ENCODE data around the gene INPP1.
"Not testable (repeated sequence)": the region's sequence is repeated elsewhere in the genome, so short reads cannot be mapped to it uniquely, and the experiment has no call there.

INPP1 gene

GRCh38 chr2:190343536-190344275 lies at the start of gene INPP1:
TSS of gene INPP1 (plus strand) at chr2:190343589. CDS start at chr2:190360103, 16,514 bp downstream.
- no peaks in the 10 kb centered on the region for H3K36me3 Mint-ChIP-seq (ENCODE audit: low read depth)

GRCh38 chr2:190297880-190298279 lies 45.5 kb upstream of the INPP1 start:
- not testable (repeated sequence) for H3K4me1 Mint-ChIP-seq (ENCODE audit: low read depth); H3K27ac Mint-ChIP-seq; H3K4me3 Mint-ChIP-seq; H3K27me3 Mint-ChIP-seq (ENCODE audit: low read depth); DNase-seq (ENCODE audit: low spot score)
- H3K9me3 Mint-ChIP-seq, result peaks cover 11% of the 10 kb centered on the region
- peaks cover 33% of the 10 kb centered on the region for H3K36me3 Mint-ChIP-seq (ENCODE audit: low read depth)

More at GRCh38 chr2:190343536-190344275, at the start of gene INPP1:
- Mint-ChIP-seq H3K27ac (peak within 1 kb of the TSS; percentile 83), H3K27me3 (ENCODE audit: low read depth) (peaks cover 16% of the 10 kb centered on the region), H3K9me3 (no peaks in the 10 kb centered on the region), H3K4me3 (peak within 1 kb of the TSS; percentile 86), H3K4me1 (ENCODE audit: low read depth) (peaks cover 21% of the 10 kb centered on the region)
- peak; percentile 54 for DNase-seq (ENCODE audit: low spot score)

- H3K27ac Mint-ChIP-seq, result no peak overlapping the region
Measured at GRCh38 chr2:190301032-190301431, 42.4 kb upstream of the INPP1 start.

GRCh38 chr2:190302052-190302451 lies 41.3 kb upstream of the INPP1 start:
- Mint-ChIP-seq H3K4me1 (ENCODE audit: low read depth) (peaks cover 2% of the 10 kb centered on the region), H3K36me3 (ENCODE audit: low read depth) (peaks cover 29% of the 10 kb centered on the region), H3K27me3 (ENCODE audit: low read depth) (no peaks in the 10 kb centered on the region), H3K27ac (no peak overlapping the region), H3K9me3 (peaks cover 11% of the 10 kb centered on the region), H3K4me3 (no peak overlapping the region)
- no peak for DNase-seq (ENCODE audit: low spot score)

More at GRCh38 chr2:190301032-190301431, 42.4 kb upstream of the INPP1 start:
- no peaks in the 10 kb centered on the region for H3K27me3 Mint-ChIP-seq (ENCODE audit: low read depth)
- H3K9me3 Mint-ChIP-seq, result peaks cover 11% of the 10 kb centered on the region
- no peak overlapping the region for H3K4me3 Mint-ChIP-seq
- peaks cover 2% of the 10 kb centered on the region for H3K4me1 Mint-ChIP-seq (ENCODE audit: low read depth)
- peaks cover 26% of the 10 kb centered on the region for H3K36me3 Mint-ChIP-seq (ENCODE audit: low read depth)
- DNase-seq (ENCODE audit: low spot score), result no peak

GRCh38 chr2:190303647-190304046 lies 39.7 kb upstream of the INPP1 start:
- H3K4me3 Mint-ChIP-seq, result no peak overlapping the region
- no peaks in the 10 kb centered on the region for H3K27me3 Mint-ChIP-seq (ENCODE audit: low read depth)
- peaks cover 11% of the 10 kb centered on the region for H3K9me3 Mint-ChIP-seq
- no peak overlapping the region for H3K27ac Mint-ChIP-seq
- DNase-seq (ENCODE audit: low spot score), result no peak
- peaks cover 20% of the 10 kb centered on the region for H3K36me3 Mint-ChIP-seq (ENCODE audit: low read depth)
- peaks cover 3% of the 10 kb centered on the region for H3K4me1 Mint-ChIP-seq (ENCODE audit: low read depth)

GRCh38 chr2:190304404-190304803 lies 39.0 kb upstream of the INPP1 start:
- H3K36me3 Mint-ChIP-seq (ENCODE audit: low read depth), result peaks cover 20% of the 10 kb centered on the region

GRCh38 chr2:190308031-190308430 lies 35.4 kb upstream of the INPP1 start:
- H3K4me3 Mint-ChIP-seq, result no peak overlapping the region
- no peaks in the 10 kb centered on the region for H3K27me3 Mint-ChIP-seq (ENCODE audit: low read depth)
- H3K36me3 Mint-ChIP-seq (ENCODE audit: low read depth), result peaks cover 8% of the 10 kb centered on the region

More at GRCh38 chr2:190304404-190304803, 39.0 kb upstream of the INPP1 start:
- H3K27ac Mint-ChIP-seq, result no peak overlapping the region
- H3K27me3 Mint-ChIP-seq (ENCODE audit: low read depth), result no peaks in the 10 kb centered on the region
- peaks cover 11% of the 10 kb centered on the region for H3K9me3 Mint-ChIP-seq
- H3K4me3 Mint-ChIP-seq, result no peak overlapping the region
- DNase-seq (ENCODE audit: low spot score), result no peak
- peaks cover 3% of the 10 kb centered on the region for H3K4me1 Mint-ChIP-seq (ENCODE audit: low read depth)

GRCh38 chr2:190311893-190312634 lies 31.3 kb upstream of the INPP1 start:
- no peak for DNase-seq (ENCODE audit: low spot score)
- Mint-ChIP-seq H3K27ac (no peak overlapping the region), H3K27me3 (ENCODE audit: low read depth) (no peaks in the 10 kb centered on the region), H3K4me1 (ENCODE audit: low read depth) (peaks cover 16% of the 10 kb centered on the region), H3K4me3 (no peak overlapping the region), H3K36me3 (ENCODE audit: low read depth) (peaks cover 3% of the 10 kb centered on the region), H3K9me3 (no peaks in the 10 kb centered on the region)

More at GRCh38 chr2:190308031-190308430, 35.4 kb upstream of the INPP1 start:
- Mint-ChIP-seq H3K4me1 (ENCODE audit: low read depth) (peaks cover 3% of the 10 kb centered on the region), H3K9me3 (no peaks in the 10 kb centered on the region), H3K27ac (no peak overlapping the region)
- no peak for DNase-seq (ENCODE audit: low spot score)

GRCh38 chr2:190312635-190313025 lies 30.8 kb upstream of the INPP1 start:
- H3K27me3 Mint-ChIP-seq (ENCODE audit: low read depth), result not testable (repeated sequence)
- H3K4me1 Mint-ChIP-seq (ENCODE audit: low read depth), result peaks cover 20% of the 10 kb centered on the region

GRCh38 chr2:190313880-190314279 lies 29.5 kb upstream of the INPP1 start:
- no peak for DNase-seq (ENCODE audit: low spot score)
- H3K9me3 Mint-ChIP-seq, result no peaks in the 10 kb centered on the region
- H3K4me3 Mint-ChIP-seq, result no peak overlapping the region
- peaks cover 27% of the 10 kb centered on the region for H3K4me1 Mint-ChIP-seq (ENCODE audit: low read depth)
- H3K27ac Mint-ChIP-seq, result no peak overlapping the region
- H3K27me3 Mint-ChIP-seq (ENCODE audit: low read depth), result no peaks in the 10 kb centered on the region
- H3K36me3 Mint-ChIP-seq (ENCODE audit: low read depth), result peaks cover 3% of the 10 kb centered on the region

More at GRCh38 chr2:190312635-190313025, 30.8 kb upstream of the INPP1 start:
- not testable (repeated sequence) for H3K27ac Mint-ChIP-seq; H3K36me3 Mint-ChIP-seq (ENCODE audit: low read depth); DNase-seq (ENCODE audit: low spot score); H3K4me3 Mint-ChIP-seq; H3K9me3 Mint-ChIP-seq

- peaks cover 4% of the 10 kb centered on the region for H3K36me3 Mint-ChIP-seq (ENCODE audit: low read depth)
- no peaks in the 10 kb centered on the region for H3K27me3 Mint-ChIP-seq (ENCODE audit: low read depth)
- peaks cover 34% of the 10 kb centered on the region for H3K4me1 Mint-ChIP-seq (ENCODE audit: low read depth)
- DNase-seq (ENCODE audit: low spot score), result no peak
- H3K27ac Mint-ChIP-seq, result no peak overlapping the region
- no peaks in the 10 kb centered on the region for H3K9me3 Mint-ChIP-seq
- no peak overlapping the region for H3K4me3 Mint-ChIP-seq
Measured at GRCh38 chr2:190315273-190315672, 28.1 kb upstream of the INPP1 start.

- H3K27ac Mint-ChIP-seq, result no peak overlapping the region
- H3K4me1 Mint-ChIP-seq (ENCODE audit: low read depth), result peaks cover 41% of the 10 kb centered on the region
Measured at GRCh38 chr2:190318514-190318913, 24.9 kb upstream of the INPP1 start.

GRCh38 chr2:190318931-190319554 lies 24.3 kb upstream of the INPP1 start:
- no peaks in the 10 kb centered on the region for H3K27me3 Mint-ChIP-seq (ENCODE audit: low read depth)
- H3K36me3 Mint-ChIP-seq (ENCODE audit: low read depth), result peaks cover 1% of the 10 kb centered on the region
- H3K4me1 Mint-ChIP-seq (ENCODE audit: low read depth), result peaks cover 41% of the 10 kb centered on the region
- no peaks in the 10 kb centered on the region for H3K9me3 Mint-ChIP-seq
- peak overlapping the region; percentile 96 for H3K27ac Mint-ChIP-seq
- DNase-seq (ENCODE audit: low spot score), result no peak
- H3K4me3 Mint-ChIP-seq, result peak overlapping the region; percentile 98

More at GRCh38 chr2:190318514-190318913, 24.9 kb upstream of the INPP1 start:
- H3K27me3 Mint-ChIP-seq (ENCODE audit: low read depth), result no peaks in the 10 kb centered on the region
- no peak for DNase-seq (ENCODE audit: low spot score)
- H3K9me3 Mint-ChIP-seq, result no peaks in the 10 kb centered on the region
- peaks cover 1% of the 10 kb centered on the region for H3K36me3 Mint-ChIP-seq (ENCODE audit: low read depth)
- H3K4me3 Mint-ChIP-seq, result peak overlapping the region; percentile 98

All from T-helper 2 cell treated with Interferon-gamma antibody and Interleukin-4, amounts not matched to agents 5 μg/mL and 100 μg/mL, for 36 hours (primary cell).